Thoracic aorta (tissue), 2 donors: ENCODE data around the gene PRRC1. TPM values are rescaled to one million over a fixed set of nuclear protein-coding genes. Genes with fewer than 3 reads are reported as not detected.

Source experiments
- ATAC-seq: fragments of 150-250 bp; one replicate; pipeline ENCODE4 v1.8.0; 2017; ENCODE audit warnings: low read depth; ENCODE audit not compliant: insufficient number of reproducible peaks, low FRiP score
- DNase-seq: peaks from one replicate; pipeline ENCODE4 v3.0.0-alpha.2; 2020; ENCODE audit warnings: low spot score
- H3K27ac ChIP-seq, 2 donors: fragments of 200-600 bp; sonication (generic); 1 replicate in 1 of 2; 2 replicates in 1 of 2; pipeline ENCODE4 v1.5.1; 2016; ENCODE audit warnings: mild to moderate bottlenecking in 2 of 2, moderate library complexity in 2 of 2
- H3K27me3 ChIP-seq: fragments of 200-600 bp; sonication (generic); replicated peaks from 2 replicates; pipeline ENCODE4 v1.6.0; 2016; ENCODE audit warnings: mild to moderate bottlenecking; ENCODE audit not compliant: insufficient read depth
- H3K36me3 ChIP-seq: fragments of 200-600 bp; sonication (generic); one replicate; pipeline ENCODE4 v1.5.1; 2016
- H3K4me1 ChIP-seq, 2 donors: fragments of 200-600 bp; sonication (generic); 1 replicate in 1 of 2; 2 replicates in 1 of 2; pipeline versions ENCODE4 v1.5.1 to v1.6.0; 2016; ENCODE audit warnings: low read depth in 2 of 2, mild to moderate bottlenecking in 1 of 2; ENCODE audit not compliant: control insufficient read depth in 1 of 2
- H3K4me3 ChIP-seq: fragments of 200-600 bp; sonication (generic); 2 replicates; pipeline ENCODE4 v1.5.1; 2016; ENCODE audit warnings: mild to moderate bottlenecking
- H3K9me3 ChIP-seq: fragments of 200-600 bp; sonication (generic); 2 replicates; pipeline ENCODE4 v1.5.1; 2016
- CTCF ChIP-seq: fragments of 200-600 bp; sonication (generic); IDR thresholded peaks from one replicate; pipeline ENCODE4 v1.5.1; 2019; ENCODE audit warnings: antibody characterized with exemption
- total RNA-seq, 2 donors: library from RNA; depleted of rRNA; stranded (reverse); fragments of >200 nt; gene quantifications; one replicate each; pipeline versions ENCODE4 v1.1.0 to v1.2.3, GENCODE V29; 2016

PRRC1 gene
- total RNA-seq, 2 donors from 2014 or later: 28.7 to 41.6 TPM

GRCh38 chr5:127582773-127583370, 65.4 kb downstream of the PRRC1 start:
- no peak for TF ChIP-seq CTCF
- H3K4me3 ChIP-seq: no peak overlapping the region
- no peak overlapping the region for H3K27ac ChIP-seq
- H3K27me3 ChIP-seq: no peaks in the 10 kb centered on the region
- no peak for ATAC-seq
- no peak for DNase-seq
- no peaks in the 10 kb centered on the region for H3K9me3 ChIP-seq
- H3K36me3 ChIP-seq: no peaks in the 10 kb centered on the region
- no peaks in the 10 kb centered on the region for H3K4me1 ChIP-seq

- H3K36me3 ChIP-seq: no peaks in the 10 kb centered on the region
- ATAC-seq (no peak), DNase-seq (no peak)
- H3K4me3 ChIP-seq: no peak overlapping the region
- no peaks in the 10 kb centered on the region for H3K4me1 ChIP-seq
- TF ChIP-seq CTCF: no peak
- no peak overlapping the region for H3K27ac ChIP-seq
- H3K27me3 ChIP-seq: no peaks in the 10 kb centered on the region
- H3K9me3 ChIP-seq: no peaks in the 10 kb centered on the region
Observed at GRCh38 chr5:127583866-127584265, 66.4 kb downstream of the PRRC1 start.

GRCh38 chr5:127585661-127586060, 68.2 kb downstream of the PRRC1 start:
- Histone ChIP-seq H3K4me1 (no peaks in the 10 kb centered on the region), H3K9me3 (no peaks in the 10 kb centered on the region), H3K36me3 (no peaks in the 10 kb centered on the region), H3K4me3 (no peak overlapping the region), H3K27me3 (no peaks in the 10 kb centered on the region), H3K27ac (no peak overlapping the region)
- TF ChIP-seq CTCF: no peak
- ATAC-seq (no peak), DNase-seq (no peak)

GRCh38 chr5:127586066-127586770, 68.8 kb downstream of the PRRC1 start:
- Histone ChIP-seq H3K27ac (no peak overlapping the region), H3K27me3 (no peaks in the 10 kb centered on the region), H3K36me3 (no peaks in the 10 kb centered on the region), H3K4me1 (no peaks in the 10 kb centered on the region), H3K4me3 (no peak overlapping the region), H3K9me3 (no peaks in the 10 kb centered on the region)
- TF ChIP-seq CTCF: no peak
- no peak for DNase-seq
- ATAC-seq: no peak

GRCh38 chr5:127586811-127587210, 69.4 kb downstream of the PRRC1 start:
- Histone ChIP-seq H3K36me3 (no peaks in the 10 kb centered on the region), H3K9me3 (no peaks in the 10 kb centered on the region), H3K4me1 (no peaks in the 10 kb centered on the region), H3K27me3 (no peaks in the 10 kb centered on the region), H3K4me3 (no peak overlapping the region), H3K27ac (no peak overlapping the region)
- no peak for TF ChIP-seq CTCF
- DNase-seq (no peak), ATAC-seq (no peak)
